WTC11 (cell line): ENCODE data around the gene ARMC8. TPM values are rescaled to one million over a fixed set of nuclear protein-coding genes. Genes with fewer than 3 reads are reported as not detected.

ENCODE experiments used
- ATAC-seq: fragments of 200-7000 bp; cut with Tn5 transposase; 2 replicates; pipeline ENCODE4 v1.10.0; 2021; ENCODE audit warnings: mild to moderate bottlenecking, moderate library complexity
- CTCF ChIA-PET: fragments of 300-600 bp; sonication (Branson Sonifier 250); formaldehyde crosslinking; loops from one replicate; lab custom pipeline; 2021; ENCODE audit warnings: antibody characterized with exemption; lab: Charles Lee
- POLR2A ChIA-PET: fragments of 350-600 bp; sonication (Branson Sonifier 250); formaldehyde crosslinking; loops from one replicate; lab custom pipeline; 2021; ENCODE audit warnings: antibody characterized with exemption; lab: Charles Lee
- DNase-seq: peaks from one replicate; pipeline ENCODE4 v3.0.0; 2021; ENCODE audit warnings: low spot score
- H3K27ac Mint-ChIP-seq: 2 replicates; pipeline ENCODE4 v1.8.0; 2021; ENCODE audit warnings: mixed read lengths
- H3K27me3 Mint-ChIP-seq: 2 replicates; pipeline ENCODE4 v1.8.0; 2021; ENCODE audit warnings: low read depth, mild to moderate bottlenecking, moderate library complexity, mixed read lengths
- H3K36me3 Mint-ChIP-seq: 2 replicates; pipeline ENCODE4 v1.8.0; 2021; ENCODE audit warnings: mixed read lengths
- H3K4me1 Mint-ChIP-seq: 2 replicates; pipeline ENCODE4 v1.8.0; 2022; ENCODE audit warnings: mixed read lengths
- H3K4me3 Mint-ChIP-seq: 2 replicates; pipeline ENCODE4 v1.8.0; 2021; ENCODE audit warnings: mild to moderate bottlenecking, moderate library complexity, mixed read lengths
- H3K9me3 Mint-ChIP-seq: 2 replicates; pipeline ENCODE4 v1.8.0; 2021; ENCODE audit warnings: mixed read lengths
- ATF6 ChIP-seq: sonication (generic); formaldehyde crosslinking; IDR thresholded peaks from 2 replicates; pipeline ENCODE4 v1.8.1; 2023; ENCODE audit warnings: mild to moderate bottlenecking, missing genetic modification reagents
- CBFB ChIP-seq: sonication (generic); formaldehyde crosslinking; IDR thresholded peaks from 2 replicates; pipeline ENCODE4 v1.8.1; 2022; ENCODE audit warnings: mild to moderate bottlenecking, low read depth, missing genetic modification reagents
- CREB1 ChIP-seq: sonication (generic); formaldehyde crosslinking; IDR thresholded peaks from 2 replicates; pipeline ENCODE4 v1.8.0; 2023; ENCODE audit warnings: mild to moderate bottlenecking, missing genetic modification reagents
- CTCF ChIP-seq: fragments of 200-600 bp; IDR thresholded peaks from 2 replicates; pipeline ENCODE4 v1.8.0; 2022; ENCODE audit warnings: antibody characterized with exemption
- FOXK1 ChIP-seq: sonication (generic); formaldehyde crosslinking; IDR thresholded peaks from 2 replicates; pipeline ENCODE4 v1.8.0; 2022; ENCODE audit warnings: mild to moderate bottlenecking, moderate library complexity, missing genetic modification reagents
- FOXP1 ChIP-seq: sonication (generic); formaldehyde crosslinking; IDR thresholded peaks from 2 replicates; pipeline ENCODE4 v1.8.0; 2022; ENCODE audit warnings: missing genetic modification reagents, mild to moderate bottlenecking, moderate library complexity, borderline replicate concordance
- MLX ChIP-seq: sonication (generic); formaldehyde crosslinking; IDR thresholded peaks from 2 replicates; pipeline ENCODE4 v1.8.1; 2023; ENCODE audit warnings: mild to moderate bottlenecking, missing genetic modification reagents, moderate library complexity
- SMAD3 ChIP-seq: sonication (generic); formaldehyde crosslinking; IDR thresholded peaks from 2 replicates; pipeline ENCODE4 v1.8.0; 2022; ENCODE audit warnings: missing genetic modification reagents, mild to moderate bottlenecking, borderline replicate concordance
- TCF7 ChIP-seq: sonication (generic); formaldehyde crosslinking; IDR thresholded peaks from 2 replicates; pipeline ENCODE4 v1.8.0; 2022; ENCODE audit warnings: mild to moderate bottlenecking, low read depth, missing genetic modification reagents, moderate library complexity
- ZNF138 ChIP-seq: sonication (generic); formaldehyde crosslinking; conservative IDR thresholded peaks from 2 replicates; pipeline ENCODE4 v1.8.1; 2022; ENCODE audit warnings: mild to moderate bottlenecking, moderate library complexity, missing genetic modification reagents
- ZNF232 ChIP-seq: sonication (generic); formaldehyde crosslinking; IDR thresholded peaks from 2 replicates; pipeline ENCODE4 v1.8.0; 2022; ENCODE audit warnings: mild to moderate bottlenecking, missing genetic modification reagents
- ZNF671 ChIP-seq: fragments of 250-450 bp; sonication (Bioruptor Pico); IDR thresholded peaks from 2 replicates; pipeline ENCODE4 v1.8.0; 2021; ENCODE audit warnings: mild to moderate bottlenecking
- total RNA-seq: library from RNA; stranded (reverse); gene quantifications from 3 replicates; pipeline ENCODE4 v1.2.3, GENCODE V29; 2021
- TF ChIP-seq, protein P1 (sequence below): sonication (generic); formaldehyde crosslinking; IDR thresholded peaks from 2 replicates; pipeline ENCODE4 v1.8.0; 2022; ENCODE audit warnings: mild to moderate bottlenecking, missing genetic modification reagents
- TF ChIP-seq, protein P2 (sequence below): sonication (generic); formaldehyde crosslinking; IDR thresholded peaks from 2 replicates; pipeline ENCODE4 v1.8.1; 2023; ENCODE audit warnings: mild to moderate bottlenecking, moderate library complexity, missing genetic modification reagents
- TF ChIP-seq, protein P3 (sequence below): sonication (generic); formaldehyde crosslinking; IDR thresholded peaks from 2 replicates; pipeline ENCODE4 v1.8.0; 2022; ENCODE audit warnings: missing genetic modification reagents
- TF ChIP-seq, protein P4 (sequence below): sonication (generic); formaldehyde crosslinking; IDR thresholded peaks from 2 replicates; pipeline ENCODE4 v1.8.1; 2022; ENCODE audit warnings: mild to moderate bottlenecking, missing genetic modification reagents, moderate library complexity, borderline replicate concordance
- TF ChIP-seq, protein P5 (sequence below): fragments of 250-450 bp; sonication (Bioruptor Pico); IDR thresholded peaks from 2 replicates; pipeline ENCODE4 v1.9.0; 2021; ENCODE audit warnings: mild to moderate bottlenecking, borderline replicate concordance

The ARMC8 gene
- total RNA-seq, 1 experiment from 2014 or later = 44.9 TPM

- no peaks in the 10 kb centered on the region for H3K27me3 Mint-ChIP-seq
Measured at GRCh38 chr3:138241061-138241460, 54.0 kb downstream of the ARMC8 start.

DNA sequence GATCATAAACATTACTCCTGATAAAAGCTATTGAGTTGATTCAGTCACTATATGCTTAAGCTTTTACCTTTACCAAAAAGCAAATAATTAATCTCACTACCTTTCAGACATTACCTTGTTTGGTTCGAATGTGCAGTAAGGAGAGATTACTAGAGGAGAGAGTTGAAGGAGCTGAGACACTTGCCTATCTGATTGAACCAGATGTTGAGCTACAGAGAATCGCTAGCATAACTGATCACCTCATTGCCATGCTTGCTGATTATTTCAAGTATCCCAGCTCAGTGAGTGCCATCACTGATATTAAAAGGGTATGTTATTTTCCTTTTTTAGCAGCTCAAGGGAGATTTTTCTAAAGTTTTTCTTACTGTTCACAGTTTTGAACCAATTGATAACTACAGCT, 54.6 kb downstream of the ARMC8 start:
- DNase-seq = no peak
- no peaks in the 10 kb centered on the region for H3K4me1 Mint-ChIP-seq
- no peak for ATAC-seq
- no peak overlapping the region for H3K27ac Mint-ChIP-seq
- ChIA-PET CTCF (no interaction called here), POLR2A (no interaction called here)
- H3K36me3 Mint-ChIP-seq = peaks cover 36% of the 10 kb centered on the region
- no peaks in the 10 kb centered on the region for H3K27me3 Mint-ChIP-seq
- no peak overlapping the region for H3K4me3 Mint-ChIP-seq
- H3K9me3 Mint-ChIP-seq = no peaks in the 10 kb centered on the region
- TF ChIP-seq CBFB (CRISPR knock-in tag) (no peak), ZNF138 (CRISPR knock-in tag) (no peak), ZNF671 (CRISPR knock-in tag) (no peak), ZNF232 (CRISPR knock-in tag) (no peak), FOXP1 (CRISPR knock-in tag) (no peak), ATF6 (CRISPR knock-in tag) (no peak), CTCF (no peak), CREB1 (no peak), FOXK1 (CRISPR knock-in tag) (no peak), SMAD3 (CRISPR knock-in tag) (no peak)
- TF ChIP-seq, protein P1, sequence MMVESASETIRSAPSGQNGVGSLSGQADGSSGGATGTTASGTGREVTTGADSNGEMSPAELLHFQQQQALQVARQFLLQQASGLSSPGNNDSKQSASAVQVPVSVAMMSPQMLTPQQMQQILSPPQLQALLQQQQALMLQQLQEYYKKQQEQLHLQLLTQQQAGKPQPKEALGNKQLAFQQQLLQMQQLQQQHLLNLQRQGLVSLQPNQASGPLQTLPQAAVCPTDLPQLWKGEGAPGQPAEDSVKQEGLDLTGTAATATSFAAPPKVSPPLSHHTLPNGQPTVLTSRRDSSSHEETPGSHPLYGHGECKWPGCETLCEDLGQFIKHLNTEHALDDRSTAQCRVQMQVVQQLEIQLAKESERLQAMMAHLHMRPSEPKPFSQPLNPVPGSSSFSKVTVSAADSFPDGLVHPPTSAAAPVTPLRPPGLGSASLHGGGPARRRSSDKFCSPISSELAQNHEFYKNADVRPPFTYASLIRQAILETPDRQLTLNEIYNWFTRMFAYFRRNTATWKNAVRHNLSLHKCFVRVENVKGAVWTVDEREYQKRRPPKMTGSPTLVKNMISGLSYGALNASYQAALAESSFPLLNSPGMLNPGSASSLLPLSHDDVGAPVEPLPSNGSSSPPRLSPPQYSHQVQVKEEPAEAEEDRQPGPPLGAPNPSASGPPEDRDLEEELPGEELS = no peak
- TF ChIP-seq, protein P2, sequence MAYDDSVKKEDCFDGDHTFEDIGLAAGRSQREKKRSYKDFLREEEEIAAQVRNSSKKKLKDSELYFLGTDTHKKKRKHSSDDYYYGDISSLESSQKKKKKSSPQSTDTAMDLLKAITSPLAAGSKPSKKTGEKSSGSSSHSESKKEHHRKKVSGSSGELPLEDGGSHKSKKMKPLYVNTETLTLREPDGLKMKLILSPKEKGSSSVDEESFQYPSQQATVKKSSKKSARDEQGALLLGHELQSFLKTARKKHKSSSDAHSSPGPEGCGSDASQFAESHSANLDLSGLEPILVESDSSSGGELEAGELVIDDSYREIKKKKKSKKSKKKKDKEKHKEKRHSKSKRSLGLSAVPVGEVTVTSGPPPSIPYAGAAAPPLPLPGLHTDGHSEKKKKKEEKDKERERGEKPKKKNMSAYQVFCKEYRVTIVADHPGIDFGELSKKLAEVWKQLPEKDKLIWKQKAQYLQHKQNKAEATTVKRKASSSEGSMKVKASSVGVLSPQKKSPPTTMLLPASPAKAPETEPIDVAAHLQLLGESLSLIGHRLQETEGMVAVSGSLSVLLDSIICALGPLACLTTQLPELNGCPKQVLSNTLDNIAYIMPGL (CRISPR knock-in tag) = no peak
- TF ChIP-seq, protein P3, sequence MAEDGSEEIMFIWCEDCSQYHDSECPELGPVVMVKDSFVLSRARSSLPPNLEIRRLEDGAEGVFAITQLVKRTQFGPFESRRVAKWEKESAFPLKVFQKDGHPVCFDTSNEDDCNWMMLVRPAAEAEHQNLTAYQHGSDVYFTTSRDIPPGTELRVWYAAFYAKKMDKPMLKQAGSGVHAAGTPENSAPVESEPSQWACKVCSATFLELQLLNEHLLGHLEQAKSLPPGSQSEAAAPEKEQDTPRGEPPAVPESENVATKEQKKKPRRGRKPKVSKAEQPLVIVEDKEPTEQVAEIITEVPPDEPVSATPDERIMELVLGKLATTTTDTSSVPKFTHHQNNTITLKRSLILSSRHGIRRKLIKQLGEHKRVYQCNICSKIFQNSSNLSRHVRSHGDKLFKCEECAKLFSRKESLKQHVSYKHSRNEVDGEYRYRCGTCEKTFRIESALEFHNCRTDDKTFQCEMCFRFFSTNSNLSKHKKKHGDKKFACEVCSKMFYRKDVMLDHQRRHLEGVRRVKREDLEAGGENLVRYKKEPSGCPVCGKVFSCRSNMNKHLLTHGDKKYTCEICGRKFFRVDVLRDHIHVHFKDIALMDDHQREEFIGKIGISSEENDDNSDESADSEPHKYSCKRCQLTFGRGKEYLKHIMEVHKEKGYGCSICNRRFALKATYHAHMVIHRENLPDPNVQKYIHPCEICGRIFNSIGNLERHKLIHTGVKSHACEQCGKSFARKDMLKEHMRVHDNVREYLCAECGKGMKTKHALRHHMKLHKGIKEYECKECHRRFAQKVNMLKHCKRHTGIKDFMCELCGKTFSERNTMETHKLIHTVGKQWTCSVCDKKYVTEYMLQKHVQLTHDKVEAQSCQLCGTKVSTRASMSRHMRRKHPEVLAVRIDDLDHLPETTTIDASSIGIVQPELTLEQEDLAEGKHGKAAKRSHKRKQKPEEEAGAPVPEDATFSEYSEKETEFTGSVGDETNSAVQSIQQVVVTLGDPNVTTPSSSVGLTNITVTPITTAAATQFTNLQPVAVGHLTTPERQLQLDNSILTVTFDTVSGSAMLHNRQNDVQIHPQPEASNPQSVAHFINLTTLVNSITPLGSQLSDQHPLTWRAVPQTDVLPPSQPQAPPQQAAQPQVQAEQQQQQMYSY (CRISPR knock-in tag) = no peak
- TF ChIP-seq, protein P4, sequence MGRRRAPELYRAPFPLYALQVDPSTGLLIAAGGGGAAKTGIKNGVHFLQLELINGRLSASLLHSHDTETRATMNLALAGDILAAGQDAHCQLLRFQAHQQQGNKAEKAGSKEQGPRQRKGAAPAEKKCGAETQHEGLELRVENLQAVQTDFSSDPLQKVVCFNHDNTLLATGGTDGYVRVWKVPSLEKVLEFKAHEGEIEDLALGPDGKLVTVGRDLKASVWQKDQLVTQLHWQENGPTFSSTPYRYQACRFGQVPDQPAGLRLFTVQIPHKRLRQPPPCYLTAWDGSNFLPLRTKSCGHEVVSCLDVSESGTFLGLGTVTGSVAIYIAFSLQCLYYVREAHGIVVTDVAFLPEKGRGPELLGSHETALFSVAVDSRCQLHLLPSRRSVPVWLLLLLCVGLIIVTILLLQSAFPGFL (CRISPR knock-in tag) = no peak
- TF ChIP-seq, protein P5, sequence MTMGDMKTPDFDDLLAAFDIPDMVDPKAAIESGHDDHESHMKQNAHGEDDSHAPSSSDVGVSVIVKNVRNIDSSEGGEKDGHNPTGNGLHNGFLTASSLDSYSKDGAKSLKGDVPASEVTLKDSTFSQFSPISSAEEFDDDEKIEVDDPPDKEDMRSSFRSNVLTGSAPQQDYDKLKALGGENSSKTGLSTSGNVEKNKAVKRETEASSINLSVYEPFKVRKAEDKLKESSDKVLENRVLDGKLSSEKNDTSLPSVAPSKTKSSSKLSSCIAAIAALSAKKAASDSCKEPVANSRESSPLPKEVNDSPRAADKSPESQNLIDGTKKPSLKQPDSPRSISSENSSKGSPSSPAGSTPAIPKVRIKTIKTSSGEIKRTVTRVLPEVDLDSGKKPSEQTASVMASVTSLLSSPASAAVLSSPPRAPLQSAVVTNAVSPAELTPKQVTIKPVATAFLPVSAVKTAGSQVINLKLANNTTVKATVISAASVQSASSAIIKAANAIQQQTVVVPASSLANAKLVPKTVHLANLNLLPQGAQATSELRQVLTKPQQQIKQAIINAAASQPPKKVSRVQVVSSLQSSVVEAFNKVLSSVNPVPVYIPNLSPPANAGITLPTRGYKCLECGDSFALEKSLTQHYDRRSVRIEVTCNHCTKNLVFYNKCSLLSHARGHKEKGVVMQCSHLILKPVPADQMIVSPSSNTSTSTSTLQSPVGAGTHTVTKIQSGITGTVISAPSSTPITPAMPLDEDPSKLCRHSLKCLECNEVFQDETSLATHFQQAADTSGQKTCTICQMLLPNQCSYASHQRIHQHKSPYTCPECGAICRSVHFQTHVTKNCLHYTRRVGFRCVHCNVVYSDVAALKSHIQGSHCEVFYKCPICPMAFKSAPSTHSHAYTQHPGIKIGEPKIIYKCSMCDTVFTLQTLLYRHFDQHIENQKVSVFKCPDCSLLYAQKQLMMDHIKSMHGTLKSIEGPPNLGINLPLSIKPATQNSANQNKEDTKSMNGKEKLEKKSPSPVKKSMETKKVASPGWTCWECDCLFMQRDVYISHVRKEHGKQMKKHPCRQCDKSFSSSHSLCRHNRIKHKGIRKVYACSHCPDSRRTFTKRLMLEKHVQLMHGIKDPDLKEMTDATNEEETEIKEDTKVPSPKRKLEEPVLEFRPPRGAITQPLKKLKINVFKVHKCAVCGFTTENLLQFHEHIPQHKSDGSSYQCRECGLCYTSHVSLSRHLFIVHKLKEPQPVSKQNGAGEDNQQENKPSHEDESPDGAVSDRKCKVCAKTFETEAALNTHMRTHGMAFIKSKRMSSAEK = no peak

More at GRCh38 chr3:138241061-138241460, 54.0 kb downstream of the ARMC8 start:
- H3K9me3 Mint-ChIP-seq = no peaks in the 10 kb centered on the region
- peaks cover 36% of the 10 kb centered on the region for H3K36me3 Mint-ChIP-seq
- no peak overlapping the region for H3K27ac Mint-ChIP-seq
- ATAC-seq = no peak
- H3K4me3 Mint-ChIP-seq = no peak overlapping the region
- no peaks in the 10 kb centered on the region for H3K4me1 Mint-ChIP-seq
- DNase-seq = no peak
- POLR2A ChIA-PET = no interaction called here
- CTCF ChIA-PET = no interaction called here
- no peak for TF ChIP-seq TCF7 (CRISPR knock-in tag)
- no peak for TF ChIP-seq MLX (CRISPR knock-in tag)
